H9 (cell line): Measurements from ENCODE around the gene PCBP4. TPM values are rescaled to one million over a fixed set of nuclear protein-coding genes. Genes with fewer than 3 reads are reported as not detected.

ENCODE experiments used
- DNase-seq: peaks from one replicate; pipeline ENCODE4 v3.0.0-alpha.2; 2017
- H2AFZ ChIP-seq: one replicate; pipeline ENCODE4 v1.6.1; 2013; ENCODE audit warnings: mild to moderate bottlenecking, low read length, control low read depth, moderate library complexity
- H2AK5ac ChIP-seq: 2 replicates; pipeline ENCODE4 v1.6.1; 2013; ENCODE audit warnings: low read length, control low read depth, mixed read lengths; ENCODE audit not compliant: insufficient read length
- H2BK120ac ChIP-seq: one replicate; pipeline ENCODE4 v1.6.1; 2013; ENCODE audit warnings: low read depth, mild to moderate bottlenecking, low read length, control low read depth, inconsistent platforms; ENCODE audit not compliant: poor library complexity, severe bottlenecking
- H2BK12ac ChIP-seq: 2 replicates; pipeline ENCODE4 v1.6.1; 2013; ENCODE audit warnings: low read length, control low read depth, mixed read lengths, low read depth; ENCODE audit not compliant: insufficient read length
- H2BK15ac ChIP-seq: 2 replicates; pipeline ENCODE4 v1.6.1; 2013; ENCODE audit warnings: low read depth, low read length, control low read depth
- H2BK20ac ChIP-seq: one replicate; pipeline ENCODE4 v1.6.1; 2013; ENCODE audit warnings: low read depth, mild to moderate bottlenecking, low read length, control low read depth, inconsistent platforms; ENCODE audit not compliant: poor library complexity, severe bottlenecking
- H2BK5ac ChIP-seq: 2 replicates; pipeline ENCODE4 v1.6.1; 2013; ENCODE audit warnings: low read length, control low read depth, mixed read lengths; ENCODE audit not compliant: insufficient read length
- H3K14ac ChIP-seq: 2 replicates; pipeline ENCODE4 v1.6.1; 2013; ENCODE audit warnings: low read length, control low read depth; ENCODE audit not compliant: insufficient read depth
- H3K18ac ChIP-seq: 2 replicates; pipeline ENCODE4 v1.6.1; 2013; ENCODE audit warnings: low read depth, mild to moderate bottlenecking, mixed read lengths, low read length, control low read depth; ENCODE audit not compliant: insufficient read length
- H3K23ac ChIP-seq: 2 replicates; pipeline ENCODE4 v1.6.1; 2013; ENCODE audit warnings: low read length, control low read depth, mixed read lengths, low read depth; ENCODE audit not compliant: insufficient read length
- H3K23me2 ChIP-seq: 2 replicates; pipeline ENCODE4 v1.6.1; 2013; ENCODE audit warnings: low read depth, mild to moderate bottlenecking, mixed read lengths, low read length, control low read depth; ENCODE audit not compliant: insufficient read length, poor library complexity, severe bottlenecking
- H3K27ac ChIP-seq: 2 replicates; pipeline ENCODE4 v1.5.1; 2013; ENCODE audit warnings: low read length, control low read depth, mixed read lengths, low read depth; ENCODE audit not compliant: insufficient read length
- H3K27me3 ChIP-seq: 2 replicates; pipeline ENCODE4 v1.6.1; 2013; ENCODE audit warnings: low read length, control low read depth, inconsistent platforms; ENCODE audit not compliant: insufficient read depth
- H3K4ac ChIP-seq: 2 replicates; pipeline ENCODE4 v1.6.1; 2013; ENCODE audit warnings: low read depth, mild to moderate bottlenecking, control low read depth, inconsistent platforms, low read length, moderate library complexity
- H3K4me1 ChIP-seq: 2 replicates; pipeline ENCODE4 v1.6.1; 2013; ENCODE audit warnings: low read length, control low read depth, inconsistent platforms; ENCODE audit not compliant: insufficient read depth
- H3K4me2 ChIP-seq: 2 replicates; pipeline ENCODE4 v1.6.1; 2013; ENCODE audit warnings: low read length, control low read depth, mixed read lengths; ENCODE audit not compliant: insufficient read length, insufficient read depth
- H3K56ac ChIP-seq: 2 replicates; pipeline ENCODE4 v1.6.1; 2013; ENCODE audit warnings: low read depth, mild to moderate bottlenecking, mixed read lengths, low read length, control low read depth; ENCODE audit not compliant: insufficient read length
- H3K79me1 ChIP-seq: 2 replicates; pipeline ENCODE4 v1.6.1; 2013; ENCODE audit warnings: low read depth, mild to moderate bottlenecking, moderate library complexity, low read length, control low read depth, inconsistent platforms; ENCODE audit not compliant: insufficient read depth, poor library complexity, severe bottlenecking
- H3K79me2 ChIP-seq: 2 replicates; pipeline ENCODE4 v1.6.1; 2013; ENCODE audit warnings: low read length, control low read depth, inconsistent platforms; ENCODE audit not compliant: insufficient read depth
- H3K9ac ChIP-seq: 2 replicates; pipeline ENCODE4 v1.6.1; 2013; ENCODE audit warnings: low read length, control low read depth, mixed read lengths; ENCODE audit not compliant: insufficient read length; ENCODE audit errors: extremely low read depth
- H3K9me3 ChIP-seq: one replicate; pipeline ENCODE4 v1.6.1; 2013; ENCODE audit warnings: low read depth, low read length, inconsistent platforms; ENCODE audit not compliant: control insufficient read depth
- H3T11ph ChIP-seq: one replicate; pipeline ENCODE4 v1.6.1; 2013; ENCODE audit warnings: mild to moderate bottlenecking, low read length, control low read depth, inconsistent platforms
- H4K20me1 ChIP-seq: one replicate; pipeline ENCODE4 v1.6.1; 2013; ENCODE audit not compliant: control insufficient read depth, insufficient read length, insufficient read depth
- H4K5ac ChIP-seq: 2 replicates; pipeline ENCODE4 v1.6.1; 2013; ENCODE audit warnings: low read depth, mild to moderate bottlenecking, mixed read lengths, low read length, control low read depth; ENCODE audit not compliant: insufficient read length
- H4K8ac ChIP-seq: replicated peaks from 2 replicates; pipeline ENCODE4 v1.6.1; 2013; ENCODE audit warnings: low read length, control low read depth, mixed read lengths, low read depth; ENCODE audit not compliant: insufficient read length
- H4K91ac ChIP-seq: 2 replicates; pipeline ENCODE4 v1.6.1; 2013; ENCODE audit warnings: low read depth, mild to moderate bottlenecking, moderate library complexity, mixed read lengths, low read length, control low read depth; ENCODE audit not compliant: insufficient read length
- H3K27ac Mint-ChIP-seq, 3 experiments: 2 replicates in 2 of 3; 3 replicates in 1 of 3; pipeline ENCODE4 v1.8.0; 2020 to 2021; ENCODE audit warnings: mixed read lengths in 3 of 3, mild to moderate bottlenecking in 1 of 3, moderate library complexity in 1 of 3
- H3K27me3 Mint-ChIP-seq: 2 replicates; pipeline ENCODE4 v1.8.0; 2021; ENCODE audit warnings: low read depth, mild to moderate bottlenecking, moderate library complexity, mixed read lengths
- H3K36me3 Mint-ChIP-seq, 3 experiments: 2 replicates in 2 of 3; 3 replicates in 1 of 3; pipeline ENCODE4 v1.8.0; 2020 to 2021; ENCODE audit warnings: low read depth in 3 of 3, mixed read lengths in 3 of 3; ENCODE audit not compliant: insufficient read depth in 1 of 3
- H3K4me1 Mint-ChIP-seq, 2 experiments: 2 replicates each; pipeline ENCODE4 v1.8.0; 2020; ENCODE audit warnings: mixed read lengths in 2 of 2
- H3K4me3 Mint-ChIP-seq, 2 experiments: 2 replicates in 1 of 2; 3 replicates in 1 of 2; pipeline ENCODE4 v1.8.0; 2020 to 2021; ENCODE audit warnings: mild to moderate bottlenecking in 2 of 2, mixed read lengths in 2 of 2, moderate library complexity in 1 of 2
- H3K9me3 Mint-ChIP-seq, 2 experiments: 2 replicates in 1 of 2; 3 replicates in 1 of 2; pipeline ENCODE4 v1.8.0; 2020; ENCODE audit warnings: mild to moderate bottlenecking in 2 of 2, mixed read lengths in 2 of 2, moderate library complexity in 1 of 2
- WGBS: extraction: QIAGEN DNeasy Blood & Tissue Kit; methylation state at CpG from one replicate; pipeline ENCODE4 v1.1.7; 2013; ENCODE audit warnings: missing lambda C conversion rate, low lambda C conversion rate, mixed read lengths; ENCODE audit not compliant: insufficient read length; ENCODE audit errors: extremely low coverage; 5-methylcytosine and 5-hydroxymethylcytosine counted together
- total RNA-seq: library from RNA; stranded (reverse); gene quantifications from 2 replicates; pipeline ENCODE4 v1.2.1, GENCODE V29; 2021
- TF ChIP-seq, protein P1 (sequence below): fragments of 200-600 bp; sonication (generic); conservative IDR thresholded peaks from 3 replicates; pipeline ENCODE4 v1.8.0; 2021; ENCODE audit warnings: antibody characterized with exemption, mild to moderate bottlenecking

PCBP4 gene
- total RNA-seq, 1 experiment from 2014 or later, result 24.6 TPM

DNA sequence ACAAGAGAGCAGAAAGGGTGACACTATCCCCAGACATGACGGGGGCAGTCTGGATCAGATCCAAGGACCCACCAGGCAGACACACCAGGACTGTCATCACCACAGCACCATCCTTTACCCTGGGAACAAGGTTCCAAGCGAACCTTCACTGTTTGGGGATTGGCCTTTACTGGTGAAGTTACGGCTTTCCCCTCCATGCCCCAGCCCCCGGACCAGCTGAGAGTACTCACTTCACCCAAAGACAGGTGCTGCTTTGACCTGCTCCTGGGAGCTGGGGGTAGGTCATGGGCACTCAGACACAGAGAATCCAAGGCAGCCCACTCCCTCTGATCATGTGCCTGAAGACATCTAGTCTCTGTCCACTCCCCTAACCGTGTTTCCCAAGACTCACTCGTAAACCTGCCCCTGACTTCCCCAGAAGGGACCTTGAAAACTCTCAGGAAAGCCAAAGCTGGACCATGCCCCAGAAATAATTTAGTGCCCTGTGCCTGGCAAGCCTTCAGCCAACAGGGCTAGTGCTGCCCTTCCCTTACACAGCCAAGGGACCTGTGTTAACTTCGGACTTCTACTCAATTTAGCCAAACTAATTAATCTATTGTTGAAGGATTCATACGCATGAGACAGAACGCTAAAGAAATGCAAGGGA is 28.4 kb downstream of the PCBP4 start:
- H3T11ph ChIP-seq, result no peak overlapping the region
- H2BK15ac ChIP-seq, result no peak overlapping the region
- peaks cover 14% of the 10 kb centered on the region for H3K79me1 ChIP-seq
- Mint-ChIP-seq H3K36me3 (peaks cover 47 to 64% (median 63%) of the 10 kb centered on the region in 3 experiments; a peak in 6 of 7 replicates), H3K4me1 (peaks cover 17 to 18% of the 10 kb centered on the region in 2 experiments), H3K9me3 (no peaks in the 10 kb centered on the region; a peak in 1 of 5 replicates), H3K4me3 (peak overlapping the region; percentile 12 to 56; a peak in 2 of 5 replicates), H3K27me3 (peaks cover 14% of the 10 kb centered on the region), H3K27ac (no peak overlapping the region)
- no peak for DNase-seq
- no peak overlapping the region for H2AK5ac ChIP-seq
- no peak overlapping the region for H2BK20ac ChIP-seq
- 0 out of 2 replicates have a peak, but pooled peaks cover 2% of the 10 kb centered on the region for H3K4me1 ChIP-seq
- no peak overlapping the region for H2BK12ac ChIP-seq
- no peaks in the 10 kb centered on the region for H3K9me3 ChIP-seq
- no peak overlapping the region for H3K23ac ChIP-seq
- H3K14ac ChIP-seq, result no peak overlapping the region
- no peak overlapping the region for H3K4ac ChIP-seq
- H3K18ac ChIP-seq, result no peak overlapping the region
- H3K56ac ChIP-seq, result no peak overlapping the region
- H4K91ac ChIP-seq, result no peak overlapping the region
- no peak overlapping the region for H2AFZ ChIP-seq
- no peaks in the 10 kb centered on the region for H3K27me3 ChIP-seq
- no peak overlapping the region for H3K4me2 ChIP-seq
- no peak overlapping the region for H4K5ac ChIP-seq
- no peak overlapping the region for H2BK5ac ChIP-seq
- peaks cover 16% of the 10 kb centered on the region for H3K23me2 ChIP-seq
- H4K8ac ChIP-seq, result no peak overlapping the region
- H2BK120ac ChIP-seq, result no peak overlapping the region
- H3K27ac ChIP-seq, result no peak overlapping the region
- H4K20me1 ChIP-seq, result no peaks in the 10 kb centered on the region
- no peak overlapping the region for H3K9ac ChIP-seq
- TF ChIP-seq, protein P1, sequence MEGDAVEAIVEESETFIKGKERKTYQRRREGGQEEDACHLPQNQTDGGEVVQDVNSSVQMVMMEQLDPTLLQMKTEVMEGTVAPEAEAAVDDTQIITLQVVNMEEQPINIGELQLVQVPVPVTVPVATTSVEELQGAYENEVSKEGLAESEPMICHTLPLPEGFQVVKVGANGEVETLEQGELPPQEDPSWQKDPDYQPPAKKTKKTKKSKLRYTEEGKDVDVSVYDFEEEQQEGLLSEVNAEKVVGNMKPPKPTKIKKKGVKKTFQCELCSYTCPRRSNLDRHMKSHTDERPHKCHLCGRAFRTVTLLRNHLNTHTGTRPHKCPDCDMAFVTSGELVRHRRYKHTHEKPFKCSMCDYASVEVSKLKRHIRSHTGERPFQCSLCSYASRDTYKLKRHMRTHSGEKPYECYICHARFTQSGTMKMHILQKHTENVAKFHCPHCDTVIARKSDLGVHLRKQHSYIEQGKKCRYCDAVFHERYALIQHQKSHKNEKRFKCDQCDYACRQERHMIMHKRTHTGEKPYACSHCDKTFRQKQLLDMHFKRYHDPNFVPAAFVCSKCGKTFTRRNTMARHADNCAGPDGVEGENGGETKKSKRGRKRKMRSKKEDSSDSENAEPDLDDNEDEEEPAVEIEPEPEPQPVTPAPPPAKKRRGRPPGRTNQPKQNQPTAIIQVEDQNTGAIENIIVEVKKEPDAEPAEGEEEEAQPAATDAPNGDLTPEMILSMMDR, result no peak
- peaks cover 10% of the 10 kb centered on the region for H3K79me2 ChIP-seq
- WGBS, result no CpG with 5 or more reads among the region's 9 CpGs
